Natural killer cell (primary cell): ENCODE results near the gene PDLIM7. TPM values are rescaled to one million over a fixed set of nuclear protein-coding genes. Genes with fewer than 3 reads are reported as not detected.

Source experiments
- ATAC-seq, 3 donors: fragments of 150-1000 bp in 2 of 3; fragments of 200-7000 bp in 1 of 3; cut with Tn5 transposase; 1 replicate in 1 of 3; 2 replicates in 2 of 3; pipeline ENCODE4 v1.10.0; 2021; ENCODE audit warnings: mild to moderate bottlenecking in 2 of 3, moderate library complexity in 2 of 3
- DNase-seq, 2 donors: peaks; one replicate each; pipeline versions ENCODE4 v3.0.0 to v3.0.0-alpha.2; 2013 to 2021; ENCODE audit warnings: mixed read lengths in 1 of 2
- H3K27ac ChIP-seq: one replicate; pipeline ENCODE4 v1.5.1; 2013; ENCODE audit warnings: mild to moderate bottlenecking, low read length
- H3K27me3 ChIP-seq: one replicate; pipeline ENCODE4 v1.6.1; 2013; ENCODE audit warnings: low read length; ENCODE audit not compliant: control insufficient read depth, insufficient read depth
- H3K36me3 ChIP-seq: one replicate; pipeline ENCODE4 v1.6.1; 2013; ENCODE audit warnings: low read length; ENCODE audit not compliant: control insufficient read depth, insufficient read depth
- H3K4me1 ChIP-seq: one replicate; pipeline ENCODE4 v1.6.1; 2013; ENCODE audit warnings: low read length; ENCODE audit not compliant: control insufficient read depth, insufficient read depth
- H3K4me3 ChIP-seq: one replicate; pipeline ENCODE4 v1.5.1; 2013; ENCODE audit warnings: low read length
- H3K9me3 ChIP-seq: one replicate; pipeline ENCODE4 v1.6.1; 2013; ENCODE audit warnings: low read length; ENCODE audit not compliant: control insufficient read depth, insufficient read depth
- H3K27ac Mint-ChIP-seq, 2 donors: one replicate each; pipeline ENCODE4 v1.8.0; 2022; ENCODE audit warnings: mild to moderate bottlenecking in 2 of 2, mixed read lengths in 2 of 2, moderate library complexity in 1 of 2
- H3K27me3 Mint-ChIP-seq, 2 donors: one replicate each; pipeline ENCODE4 v1.8.0; 2022; ENCODE audit warnings: low read depth in 2 of 2, mixed read lengths in 2 of 2
- H3K36me3 Mint-ChIP-seq: one replicate; pipeline ENCODE4 v1.8.0; 2022; ENCODE audit warnings: mixed read lengths
- H3K4me1 Mint-ChIP-seq, 2 donors: one replicate each; pipeline ENCODE4 v1.8.0; 2022; ENCODE audit warnings: mixed read lengths in 2 of 2
- H3K4me3 Mint-ChIP-seq: one replicate; pipeline ENCODE4 v1.8.0; 2022; ENCODE audit warnings: mild to moderate bottlenecking, moderate library complexity, mixed read lengths
- H3K9me3 Mint-ChIP-seq, 2 donors: one replicate each; pipeline ENCODE4 v1.8.0; 2022; ENCODE audit warnings: mixed read lengths in 2 of 2
- CTCF ChIP-seq: fragments of 200-600 bp; IDR thresholded peaks from one replicate; pipeline ENCODE4 v1.8.0; 2022; ENCODE audit warnings: antibody characterized with exemption
- WGBS: methylation state at CpG from one replicate; pipeline ENCODE4 v1.1.7; 2013; ENCODE audit warnings: missing lambda C conversion rate; ENCODE audit not compliant: insufficient coverage; 5-methylcytosine and 5-hydroxymethylcytosine counted together
- intact Hi-C: fragments of 100-400 bp; cut with micrococcal nuclease; formaldehyde crosslinking; loops from one replicate; pipeline ENCODE4 v1.14.2; 2022
- total RNA-seq, 4 donors: library from RNA; stranded (reverse); fragments of 120-200 nt in 1 of 4; gene quantifications; one replicate each; pipeline versions ENCODE4 v1.2.3 to v1.2.4, GENCODE V29; 2013 to 2022

PDLIM7 gene
- total RNA-seq, 3 donors from 2014 or later (not counting 1 experiment from before 2014, with no cell fraction given): 9.7 to 58.7 (median 14.7) TPM

- DNase-seq: no peak
- peaks cover 47% of the 10 kb centered on the region for H3K4me1 ChIP-seq
- H3K27me3 ChIP-seq: no peaks in the 10 kb centered on the region
- H3K9me3 ChIP-seq: no peaks in the 10 kb centered on the region
- no peak overlapping the region for H3K27ac ChIP-seq
- H3K4me3 ChIP-seq: no peak overlapping the region
- H3K9me3 Mint-ChIP-seq: no peaks in the 10 kb centered on the region
- H3K36me3 ChIP-seq: peaks cover 44% of the 10 kb centered on the region
- no peak overlapping the region for H3K27ac Mint-ChIP-seq
- peaks cover 0 to 6% of the 10 kb centered on the region in 2 donors for H3K27me3 Mint-ChIP-seq
- intact Hi-C loops: no loop called here
- H3K36me3 Mint-ChIP-seq: no peaks in the 10 kb centered on the region
- TF ChIP-seq CTCF: no peak
- 98% methylated on average over 15 of the region's 15 CpGs for WGBS
- ATAC-seq: no peak
- H3K4me1 Mint-ChIP-seq: peaks cover 33 to 44% of the 10 kb centered on the region in 2 donors
- no peak overlapping the region for H3K4me3 Mint-ChIP-seq
Measured at GRCh38 chr5:177513500-177513899, 16.1 kb upstream of the PDLIM7 start.

GRCh38 chr5:177512736-177513380 lies 15.5 kb upstream of the PDLIM7 start:
- Mint-ChIP-seq H3K9me3 (no peaks in the 10 kb centered on the region), H3K4me1 (peaks cover 33 to 46% of the 10 kb centered on the region in 2 donors), H3K36me3 (no peaks in the 10 kb centered on the region), H3K4me3 (peak overlapping the region; percentile 13), H3K27ac (no peak overlapping the region), H3K27me3 (peaks cover 0 to 6% of the 10 kb centered on the region in 2 donors)
- DNase-seq (no peak), ATAC-seq (no peak)
- H3K4me1 ChIP-seq: peaks cover 53% of the 10 kb centered on the region
- no peaks in the 10 kb centered on the region for H3K27me3 ChIP-seq
- no peak for TF ChIP-seq CTCF
- H3K36me3 ChIP-seq: peaks cover 44% of the 10 kb centered on the region
- H3K9me3 ChIP-seq: no peaks in the 10 kb centered on the region
- H3K27ac ChIP-seq: no peak overlapping the region
- intact Hi-C loops: no loop called here
- WGBS: 97% methylated on average over 16 of the region's 16 CpGs
- no peak overlapping the region for H3K4me3 ChIP-seq

- Histone ChIP-seq H3K27me3 (no peaks in the 10 kb centered on the region), H3K36me3 (peaks cover 44% of the 10 kb centered on the region), H3K4me3 (no peak overlapping the region), H3K27ac (no peak overlapping the region), H3K9me3 (no peaks in the 10 kb centered on the region), H3K4me1 (peaks cover 52% of the 10 kb centered on the region)
- ATAC-seq: no peak
- DNase-seq: no peak
- intact Hi-C loops: no loop called here
- H3K4me1 Mint-ChIP-seq: peaks cover 27 to 44% of the 10 kb centered on the region in 2 donors
- TF ChIP-seq CTCF: no peak
- no peaks in the 10 kb centered on the region for H3K9me3 Mint-ChIP-seq
- no peak overlapping the region for H3K4me3 Mint-ChIP-seq
- WGBS: 97% methylated on average over 34 of the region's 34 CpGs
- H3K27me3 Mint-ChIP-seq: peaks cover 0 to 6% of the 10 kb centered on the region in 2 donors
- no peak overlapping the region for H3K27ac Mint-ChIP-seq
- H3K36me3 Mint-ChIP-seq: no peaks in the 10 kb centered on the region
Measured at GRCh38 chr5:177511796-177512675, 14.6 kb upstream of the PDLIM7 start.
